Measurements from ENCODE around the gene XPO4.
"Not testable (repeated sequence)": the region's sequence is repeated elsewhere in the genome, so short reads cannot be mapped to it uniquely, and the experiment has no call there.

The XPO4 gene

GRCh38 chr13:20890540-20890939 is 12.0 kb downstream of the XPO4 start:
- not testable (repeated sequence) for DNase-seq

- DNase-seq, result no peak
These were observed 20.3 kb downstream of the XPO4 start for GRCh38 chr13:20882206-20882605.

- no peak for DNase-seq
These were observed 24.6 kb downstream of the XPO4 start for GRCh38 chr13:20877902-20878301.

- DNase-seq, result not testable (repeated sequence)
These were observed 25.7 kb downstream of the XPO4 start for GRCh38 chr13:20876802-20877201.

GRCh38 chr13:20874439-20874838 is 28.1 kb downstream of the XPO4 start:
- DNase-seq, result not testable (repeated sequence)

GRCh38 chr13:20873348-20873747 is 29.2 kb downstream of the XPO4 start:
- DNase-seq, result no peak

- DNase-seq, result no peak
These were observed 31.7 kb downstream of the XPO4 start for GRCh38 chr13:20870829-20871228.

- no peak for DNase-seq
These were observed 33.0 kb downstream of the XPO4 start for GRCh38 chr13:20869540-20869939.

- no peak for DNase-seq
These were observed 35.1 kb downstream of the XPO4 start for GRCh38 chr13:20867408-20867807.

GRCh38 chr13:20861666-20862065 is 40.9 kb downstream of the XPO4 start:
- not testable (repeated sequence) for DNase-seq

- DNase-seq, result no peak
These were observed 41.7 kb downstream of the XPO4 start for GRCh38 chr13:20860844-20861243.

GRCh38 chr13:20856650-20857049 is 45.9 kb downstream of the XPO4 start:
- no peak for DNase-seq

- no peak for DNase-seq
These were observed 50.6 kb downstream of the XPO4 start for GRCh38 chr13:20851844-20852402.

- no peak for DNase-seq
These were observed 53.6 kb downstream of the XPO4 start for GRCh38 chr13:20848944-20849343.

GRCh38 chr13:20848203-20848602 is 54.3 kb downstream of the XPO4 start:
- no peak for DNase-seq

GRCh38 chr13:20847296-20847695 is 55.2 kb downstream of the XPO4 start:
- DNase-seq, result no peak

- no peak for DNase-seq
These were observed 59.4 kb downstream of the XPO4 start for GRCh38 chr13:20843166-20843565.

- no peak for DNase-seq
These were observed 62.0 kb downstream of the XPO4 start for GRCh38 chr13:20840568-20840967.

GRCh38 chr13:20833900-20834679 is 68.5 kb downstream of the XPO4 start:
- no peak for DNase-seq

- no peak for DNase-seq
These were observed 69.7 kb downstream of the XPO4 start for GRCh38 chr13:20832861-20833260.

- DNase-seq, result no peak
These were observed 70.6 kb downstream of the XPO4 start for GRCh38 chr13:20831933-20832332.

GRCh38 chr13:20831254-20831653 is 71.3 kb downstream of the XPO4 start:
- no peak for DNase-seq

GRCh38 chr13:20828539-20829364 is 73.8 kb downstream of the XPO4 start:
- DNase-seq, result no peak

Data from activated effector memory CD4-positive, alpha-beta T cell treated with anti-CD3 and anti-CD28 coated beads, Interleukin-2, amount 50 U/mL, for 16 hours (primary cell).